Measurements from ENCODE around the gene USPL1. TPM values are rescaled to one million over a fixed set of nuclear protein-coding genes. Genes with fewer than 3 reads are reported as not detected.

USPL1 gene
- polyA plus RNA-seq = 10 to 100 TPM in 2 of 3 donors, 1 to 10 TPM in 1; 9.5 to 13.2 (median 12.3) TPM

DNA sequence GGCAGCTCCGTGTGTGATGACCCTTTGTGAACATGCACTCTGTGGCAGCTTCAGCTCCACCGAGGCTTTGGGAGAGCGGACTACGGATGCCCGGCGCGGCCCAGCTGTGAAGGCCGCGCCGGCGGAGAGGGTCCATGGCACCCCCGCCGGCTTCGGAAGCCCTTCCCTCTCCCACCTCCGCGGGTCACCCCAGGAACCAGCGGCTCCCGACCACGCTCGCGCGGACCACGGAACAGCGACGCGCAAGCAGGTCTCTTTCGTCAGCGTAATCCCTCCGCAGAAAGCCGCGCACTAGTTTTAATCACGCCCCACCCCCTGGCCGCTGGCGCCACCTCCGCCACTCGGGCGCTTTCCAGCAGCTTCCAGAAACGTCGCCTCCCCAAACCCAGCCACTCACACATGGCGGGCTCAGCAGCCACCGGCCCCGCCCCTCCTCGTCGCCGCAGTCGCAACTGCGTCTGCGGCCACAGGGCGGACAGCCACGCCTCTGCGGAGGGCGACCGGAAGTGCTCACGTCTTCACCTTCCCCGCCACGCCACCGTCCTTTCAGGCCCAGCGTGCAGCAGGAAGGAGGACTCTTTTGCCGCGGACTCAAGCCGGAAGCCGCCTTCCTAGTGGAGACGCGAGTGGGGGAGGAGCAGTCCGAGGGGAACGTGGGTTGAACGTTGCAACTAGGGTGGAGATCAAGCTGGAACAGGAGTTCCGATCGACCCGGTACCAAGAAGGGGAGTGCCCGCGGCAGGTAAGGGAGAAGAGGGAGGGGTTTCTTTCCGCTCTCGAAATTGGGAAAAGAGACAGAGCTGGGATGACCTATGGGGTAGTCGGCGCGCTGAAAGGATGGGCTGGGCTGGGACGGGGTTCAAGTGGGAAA is at the start of gene USPL1:
Gene USPL1 (plus strand): TSS at position 606 of the 871 bp plus-strand sequence. CDS start 3,221 bp downstream, outside the sequence.
- H3K27ac Mint-ChIP-seq = no peak within 1 kb of the TSS
- H3K36me3 Mint-ChIP-seq = no peaks in the 10 kb centered on the region
- no peaks in the 10 kb centered on the region for H3K27me3 Mint-ChIP-seq (ENCODE audit: low read depth in 3 of 3)
- H3K4me1 Mint-ChIP-seq = peaks cover 5 to 15% of the 10 kb centered on the region in 2 donors
- H3K4me3 Mint-ChIP-seq = no peak within 1 kb of the TSS
- H3K9me3 Mint-ChIP-seq = no peaks in the 10 kb centered on the region
- peak; percentile 99 for DNase-seq

GRCh38 chr13:30569901-30570576 is 47.7 kb upstream of the USPL1 start:
- H3K27ac Mint-ChIP-seq = no peak overlapping the region
- H3K4me3 Mint-ChIP-seq = no peak overlapping the region
- H3K9me3 Mint-ChIP-seq = no peaks in the 10 kb centered on the region
- H3K4me1 Mint-ChIP-seq = peaks cover 39 to 46% of the 10 kb centered on the region in 2 donors
- peaks cover 5 to 18% (median 11%) of the 10 kb centered on the region in 3 donors for H3K27me3 Mint-ChIP-seq (ENCODE audit: low read depth in 3 of 3)
- H3K36me3 Mint-ChIP-seq = no peaks in the 10 kb centered on the region
- no peak for DNase-seq

DNA sequence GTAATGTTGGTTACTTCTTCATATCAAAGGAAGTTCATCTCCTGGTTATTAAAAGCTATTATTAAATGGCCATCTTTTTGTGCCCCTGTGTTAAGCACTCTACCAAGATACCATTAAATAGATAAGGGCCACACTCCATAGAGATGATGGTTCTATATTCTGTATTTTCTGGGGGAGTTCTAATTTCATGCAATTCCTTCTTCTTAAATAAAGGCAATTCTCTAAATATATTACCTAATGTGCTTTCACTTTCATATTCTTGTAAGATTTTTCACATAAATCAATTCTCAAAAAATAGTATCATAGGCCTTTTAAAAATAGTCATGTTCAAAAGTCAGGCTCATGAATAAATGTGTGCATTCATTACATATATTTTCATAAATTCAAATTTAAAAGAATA is 47.0 kb upstream of the USPL1 start:
- H3K27ac Mint-ChIP-seq = no peak overlapping the region
- peaks cover 38 to 45% of the 10 kb centered on the region in 2 donors for H3K4me1 Mint-ChIP-seq
- no peaks in the 10 kb centered on the region for H3K36me3 Mint-ChIP-seq

GRCh38 chr13:30572859-30573275 is 44.9 kb upstream of the USPL1 start:
- Mint-ChIP-seq H3K9me3 (no peaks in the 10 kb centered on the region), H3K27ac (peak overlapping the region; percentile 66 to 89 (median 85)), H3K4me3 (peak overlapping the region; percentile 55 to 73 (median 67)), H3K36me3 (no peaks in the 10 kb centered on the region), H3K27me3 (ENCODE audit: low read depth in 3 of 3) (peaks cover 2 to 14% (median 11%) of the 10 kb centered on the region in 3 donors), H3K4me1 (peaks cover 38 to 46% of the 10 kb centered on the region in 2 donors)
- DNase-seq = peak; percentile 31 to 45 (median 41)

More for the DNA sequence above, 47.0 kb upstream of the USPL1 start:
- Mint-ChIP-seq H3K9me3 (no peaks in the 10 kb centered on the region), H3K27me3 (ENCODE audit: low read depth in 3 of 3) (peaks cover 5 to 18% (median 11%) of the 10 kb centered on the region in 3 donors), H3K4me3 (no peak overlapping the region)
- DNase-seq = no peak

GRCh38 chr13:30576528-30576927 is 41.2 kb upstream of the USPL1 start:
- peak overlapping the region in 2 of 6 donors; percentile 49 to 51 for H3K27ac Mint-ChIP-seq
- peak in 1 of 3 donors; percentile 29 for DNase-seq
- no peaks in the 10 kb centered on the region for H3K36me3 Mint-ChIP-seq

DNA sequence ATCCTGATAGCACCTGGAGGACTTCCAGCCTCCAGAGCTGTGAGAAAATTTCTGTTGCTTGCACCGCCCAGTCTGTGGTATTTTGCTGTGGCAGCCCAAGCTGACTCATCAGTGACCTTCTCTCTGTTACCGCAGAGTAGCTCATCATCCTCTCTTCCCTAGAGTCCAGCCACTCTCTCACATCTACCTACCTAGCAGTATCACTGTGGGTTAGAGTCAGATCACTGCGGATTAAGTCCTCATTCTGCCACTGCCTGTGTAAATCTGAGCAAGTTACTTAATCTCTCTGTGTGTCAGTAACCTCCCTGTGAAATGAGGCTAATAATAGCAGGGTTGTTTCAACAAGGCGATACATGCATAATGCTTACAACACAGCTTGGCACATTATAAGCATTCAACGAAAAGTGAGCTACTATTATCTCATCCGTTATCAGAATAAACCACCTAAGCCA is 40.3 kb upstream of the USPL1 start:
- peak; percentile 52 to 58 (median 55) for DNase-seq
- Mint-ChIP-seq H3K36me3 (peaks cover 0 to 4% (median 0%) of the 10 kb centered on the region in 3 donors), H3K27me3 (ENCODE audit: low read depth in 3 of 3) (peaks cover 0 to 8% (median 3%) of the 10 kb centered on the region in 3 donors), H3K4me3 (peak overlapping the region; percentile 30 to 67 (median 50)), H3K27ac (peak overlapping the region in 5 of 6 donors; percentile 17 to 49 (median 44)), H3K9me3 (no peaks in the 10 kb centered on the region), H3K4me1 (peaks cover 31 to 43% of the 10 kb centered on the region in 2 donors)

More at GRCh38 chr13:30576528-30576927, 41.2 kb upstream of the USPL1 start:
- Mint-ChIP-seq H3K9me3 (no peaks in the 10 kb centered on the region), H3K4me1 (peaks cover 35 to 50% of the 10 kb centered on the region in 2 donors), H3K27me3 (ENCODE audit: low read depth in 3 of 3) (peaks cover 0 to 8% (median 3%) of the 10 kb centered on the region in 3 donors), H3K4me3 (peak overlapping the region in 4 of 5 donors; percentile 30 to 67 (median 52))

DNA sequence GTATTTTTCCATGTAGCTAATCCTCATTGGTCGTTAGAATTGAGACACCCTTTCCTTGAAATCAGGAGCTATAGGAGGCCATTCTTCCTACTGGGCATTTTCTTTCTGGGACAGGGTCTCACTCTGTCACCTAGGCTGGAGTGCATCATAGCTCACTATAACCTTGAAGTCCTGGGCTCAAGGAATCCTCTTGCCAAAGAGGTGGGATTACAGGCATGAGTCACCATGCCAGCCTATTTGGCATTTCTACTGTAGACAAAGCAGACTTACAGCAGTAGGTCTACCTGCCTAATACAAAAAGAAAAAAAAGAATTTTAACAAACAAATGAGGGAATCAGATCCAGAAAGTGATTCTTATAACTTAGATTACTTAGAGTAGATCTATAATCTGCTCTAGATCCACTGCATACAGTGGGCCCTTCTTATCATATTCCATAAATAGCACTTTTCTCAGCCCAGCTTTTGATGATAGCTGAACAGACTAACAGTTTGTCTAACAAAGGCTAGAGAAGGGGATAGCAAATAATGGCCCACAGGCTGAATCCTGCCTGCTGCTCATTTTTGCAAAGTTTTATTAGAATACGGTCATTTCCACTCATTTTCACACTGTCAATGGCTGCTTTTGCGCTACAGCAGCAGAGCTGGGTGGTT is 36.7 kb upstream of the USPL1 start:
- no peak overlapping the region for H3K4me3 Mint-ChIP-seq

DNA sequence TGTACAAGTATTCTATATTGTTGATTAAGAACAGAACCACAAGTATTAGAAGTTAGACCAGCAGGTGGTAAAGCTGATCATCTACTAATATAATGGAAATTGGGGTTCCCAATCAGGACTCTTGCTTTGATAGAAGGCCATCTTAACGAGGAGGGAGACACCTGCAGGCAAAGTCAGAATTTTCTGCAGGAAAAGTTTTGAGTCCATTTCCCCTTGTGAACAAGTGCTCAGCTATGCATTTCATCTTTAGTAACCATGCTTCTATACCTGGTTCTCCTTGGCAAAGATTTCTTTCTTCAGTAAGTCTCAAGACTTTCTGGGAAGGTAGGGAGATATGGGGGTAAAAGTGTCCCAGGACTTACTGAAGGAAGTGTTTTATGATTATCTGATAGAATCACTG is 36.1 kb upstream of the USPL1 start:
- no peak for DNase-seq
- Mint-ChIP-seq H3K27ac (no peak overlapping the region), H3K9me3 (no peaks in the 10 kb centered on the region), H3K4me3 (no peak overlapping the region), H3K36me3 (peaks cover 0 to 4% (median 0%) of the 10 kb centered on the region in 3 donors), H3K27me3 (ENCODE audit: low read depth in 3 of 3) (peaks cover 0 to 7% (median 4%) of the 10 kb centered on the region in 3 donors), H3K4me1 (peaks cover 17 to 21% of the 10 kb centered on the region in 2 donors)

More for the DNA sequence above, 36.7 kb upstream of the USPL1 start:
- Mint-ChIP-seq H3K27ac (no peak overlapping the region), H3K9me3 (no peaks in the 10 kb centered on the region), H3K27me3 (ENCODE audit: low read depth in 3 of 3) (peaks cover 0 to 10% (median 4%) of the 10 kb centered on the region in 3 donors), H3K36me3 (peaks cover 0 to 4% (median 0%) of the 10 kb centered on the region in 3 donors), H3K4me1 (peaks cover 22 to 27% of the 10 kb centered on the region in 2 donors)
- no peak for DNase-seq

DNA sequence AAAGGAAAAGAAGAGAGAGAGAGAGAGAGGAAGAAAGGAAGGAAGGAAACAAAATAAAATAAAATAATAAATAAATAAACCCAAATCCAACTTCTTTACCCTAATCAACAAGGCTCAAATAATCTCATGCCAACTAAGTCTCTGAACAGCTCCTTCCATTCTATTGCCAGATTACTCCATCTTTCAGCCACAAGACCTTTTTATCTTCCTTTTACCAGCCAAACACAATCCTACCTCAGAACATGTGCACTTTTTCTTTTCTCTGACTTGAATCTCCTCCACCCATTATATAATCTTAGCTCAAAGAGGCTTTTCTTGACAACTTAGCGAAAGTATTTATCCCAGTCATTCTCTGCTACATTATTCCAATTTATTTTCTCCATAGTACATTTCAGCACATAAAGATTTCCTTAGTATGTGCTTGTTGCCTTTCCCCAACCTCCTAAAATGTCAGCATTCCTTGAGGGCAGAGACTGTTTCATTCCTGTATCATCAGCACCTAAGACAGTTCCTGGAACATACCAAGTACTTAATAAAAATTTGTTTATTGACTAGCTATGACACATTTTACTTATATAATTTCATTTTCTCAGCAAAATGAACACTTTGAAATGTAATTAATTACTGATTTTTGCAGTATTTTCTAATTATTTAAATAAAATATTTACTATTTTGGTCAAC is 33.5 kb upstream of the USPL1 start:
- H3K36me3 Mint-ChIP-seq = peaks cover 0 to 8% (median 0%) of the 10 kb centered on the region in 3 donors
- no peaks in the 10 kb centered on the region for H3K9me3 Mint-ChIP-seq
- H3K27me3 Mint-ChIP-seq (ENCODE audit: low read depth in 3 of 3) = peaks cover 0 to 4% (median 2%) of the 10 kb centered on the region in 3 donors
- no peak overlapping the region for H3K4me3 Mint-ChIP-seq
- no peak for DNase-seq
- no peaks in the 10 kb centered on the region for H3K4me1 Mint-ChIP-seq
- no peak overlapping the region for H3K27ac Mint-ChIP-seq

DNA sequence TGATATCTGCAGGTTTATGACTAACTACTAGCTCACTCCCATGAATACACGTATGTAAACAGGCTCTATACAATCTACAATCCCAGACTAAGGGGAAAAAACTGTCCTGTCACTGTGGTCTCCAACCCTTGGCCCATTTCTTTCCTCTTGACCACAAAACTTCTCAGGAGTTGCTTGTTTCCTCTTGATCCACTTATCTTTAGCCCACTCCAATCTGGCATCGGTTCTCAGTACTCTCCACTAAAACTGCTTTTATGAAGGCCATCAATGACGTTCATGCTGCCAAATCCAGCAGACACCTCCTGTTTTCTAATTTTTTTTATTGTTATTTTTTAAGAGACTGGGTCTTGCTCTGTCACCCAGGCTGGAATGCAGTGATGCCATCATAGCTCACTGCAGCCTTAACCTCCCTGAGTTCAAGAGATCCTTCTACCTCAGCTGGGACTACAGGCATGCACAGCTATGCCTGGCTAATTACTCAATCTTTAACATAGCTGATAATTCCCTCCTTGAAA is 31.9 kb upstream of the USPL1 start:
- no peak for DNase-seq
- H3K36me3 Mint-ChIP-seq = peaks cover 0 to 8% (median 0%) of the 10 kb centered on the region in 3 donors
- no peak overlapping the region for H3K4me3 Mint-ChIP-seq
- peaks cover 0 to 4% (median 2%) of the 10 kb centered on the region in 3 donors for H3K27me3 Mint-ChIP-seq (ENCODE audit: low read depth in 3 of 3)
- no peaks in the 10 kb centered on the region for H3K4me1 Mint-ChIP-seq
- H3K27ac Mint-ChIP-seq = no peak overlapping the region
- no peaks in the 10 kb centered on the region for H3K9me3 Mint-ChIP-seq

DNA sequence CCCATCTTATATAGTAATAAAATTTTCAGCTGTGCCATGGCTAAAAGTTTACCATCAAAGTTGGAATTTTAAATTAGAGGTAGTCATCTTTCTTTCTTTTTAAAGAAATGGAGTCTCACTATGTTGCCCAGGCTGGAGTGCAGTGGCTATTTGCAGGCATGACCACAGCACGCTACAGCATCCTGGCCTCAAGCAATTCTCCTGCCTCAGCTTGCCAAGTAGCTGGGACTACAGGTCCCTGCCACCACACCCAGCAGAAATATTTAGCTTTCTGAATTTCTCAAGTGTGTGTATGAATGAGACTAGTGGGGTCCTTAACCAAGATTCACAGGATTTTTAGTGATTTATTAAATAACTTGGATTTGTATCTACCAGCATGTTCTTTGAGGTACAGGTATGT is 30.5 kb upstream of the USPL1 start:
- Mint-ChIP-seq H3K9me3 (no peaks in the 10 kb centered on the region), H3K27ac (no peak overlapping the region), H3K27me3 (ENCODE audit: low read depth in 3 of 3) (peaks cover 0 to 4% (median 2%) of the 10 kb centered on the region in 3 donors), H3K36me3 (peaks cover 0 to 4% (median 0%) of the 10 kb centered on the region in 3 donors), H3K4me1 (no peaks in the 10 kb centered on the region), H3K4me3 (no peak overlapping the region)
- DNase-seq = no peak

DNA sequence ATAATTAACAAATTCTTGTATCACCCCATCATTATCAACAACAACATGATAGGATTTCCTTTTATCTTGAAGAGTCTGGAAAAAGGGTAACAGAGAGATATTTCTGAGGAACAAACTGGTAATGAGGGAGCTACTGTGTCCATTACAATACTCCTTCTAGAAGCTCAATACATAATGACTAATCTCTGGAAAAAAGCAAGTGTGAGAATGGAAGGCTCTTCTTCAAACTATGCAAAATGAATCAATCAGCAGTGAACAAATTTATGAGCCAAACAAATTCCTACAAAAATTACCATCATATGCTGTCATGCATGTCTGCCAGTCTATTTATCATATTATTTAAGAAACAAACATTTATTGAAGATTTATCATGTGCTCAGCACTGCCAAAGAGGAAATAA is 30.0 kb upstream of the USPL1 start:
- Mint-ChIP-seq H3K36me3 (peaks cover 0 to 4% (median 0%) of the 10 kb centered on the region in 3 donors), H3K9me3 (no peaks in the 10 kb centered on the region), H3K4me3 (no peak overlapping the region), H3K4me1 (no peaks in the 10 kb centered on the region), H3K27ac (no peak overlapping the region), H3K27me3 (ENCODE audit: low read depth in 3 of 3) (peaks cover 0 to 4% (median 2%) of the 10 kb centered on the region in 3 donors)
- DNase-seq = no peak

Measured in immature natural killer cell (primary cell).